ENCODE data around the gene LAGE3.
A peak's percentile ranks its signal among the peaks of the same experiment; 100 is the strongest.

Gene LAGE3

DNA sequence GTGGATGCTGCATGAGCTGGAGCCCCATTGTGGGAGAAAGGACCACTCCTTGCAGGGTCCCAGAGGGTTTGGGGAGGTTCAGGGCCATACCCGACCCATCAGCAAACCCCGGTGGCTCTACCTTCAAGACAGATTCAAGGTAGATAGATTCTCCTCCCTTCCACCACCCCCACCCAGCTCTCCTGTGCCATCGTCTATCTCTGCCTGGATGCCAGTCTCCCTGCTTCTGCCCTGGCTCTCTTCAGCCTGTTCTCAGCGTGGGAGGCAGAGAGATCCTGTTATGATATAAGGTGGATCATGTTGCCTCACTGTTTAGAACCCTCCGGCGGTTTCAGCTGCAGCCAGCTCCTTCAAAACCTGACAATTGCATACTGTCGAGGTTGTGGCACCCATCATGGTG is 5.4 kb downstream of the LAGE3 start:
- DNase-seq: no peak

- DNase-seq: no peak
These were observed 6.1 kb downstream of the LAGE3 start for GRCh38 chrX:154472685-154473632.

- no peak for DNase-seq
These were observed 7.0 kb downstream of the LAGE3 start for GRCh38 chrX:154471839-154472684.

DNA sequence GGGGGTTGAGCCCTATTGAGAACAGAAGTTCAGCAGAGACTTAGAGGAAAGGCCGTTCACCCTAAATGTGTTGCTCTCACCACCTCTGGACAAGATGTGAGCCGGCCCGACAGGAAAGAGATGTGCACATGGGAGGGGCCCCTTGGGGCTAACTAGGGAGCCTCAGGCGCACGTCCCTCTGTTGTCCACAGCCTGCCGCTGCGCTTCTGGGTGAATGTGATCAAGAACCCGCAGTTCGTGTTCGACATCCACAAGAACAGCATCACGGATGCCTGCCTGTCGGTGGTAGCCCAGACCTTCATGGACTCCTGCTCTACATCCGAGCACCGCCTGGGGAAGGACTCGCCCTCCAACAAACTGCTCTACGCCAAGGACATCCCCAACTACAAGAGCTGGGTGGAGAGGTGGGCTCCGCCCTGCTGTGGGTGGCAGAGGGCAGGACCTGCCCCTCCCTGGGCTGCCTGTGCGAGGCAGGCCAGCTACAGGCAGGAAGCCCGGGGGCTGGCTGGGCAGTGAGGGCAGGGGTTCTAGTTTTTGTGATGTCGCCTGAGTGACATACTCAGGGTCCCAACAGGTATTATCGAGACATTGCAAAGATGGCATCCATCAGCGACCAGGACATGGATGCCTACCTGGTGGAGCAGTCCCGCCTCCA is 8.0 kb downstream of the LAGE3 start:
- no peak for DNase-seq

DNA sequence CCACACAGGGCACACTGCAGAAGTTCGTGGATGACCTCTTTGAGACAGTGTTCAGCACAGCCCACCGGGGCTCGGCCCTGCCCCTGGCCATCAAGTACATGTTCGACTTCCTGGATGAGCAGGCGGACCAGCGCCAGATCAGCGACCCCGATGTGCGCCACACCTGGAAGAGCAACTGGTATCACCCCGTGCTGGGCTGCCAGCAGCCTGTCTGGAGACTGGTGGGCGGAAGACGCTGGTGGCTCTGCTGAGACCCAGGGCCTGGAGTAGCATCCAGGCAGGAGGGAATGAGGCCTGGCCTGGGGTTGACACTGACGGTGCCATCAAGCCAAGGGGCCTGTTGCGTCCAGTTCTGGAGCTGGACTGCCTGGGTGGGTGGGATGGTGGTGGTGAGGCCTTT is 8.6 kb downstream of the LAGE3 start:
- no peak for DNase-seq

GRCh38 chrX:154469880-154470279 is 9.2 kb downstream of the LAGE3 start:
- no peak for DNase-seq

GRCh38 chrX:154469114-154469513 is 10.0 kb downstream of the LAGE3 start:
- DNase-seq: no peak

DNA sequence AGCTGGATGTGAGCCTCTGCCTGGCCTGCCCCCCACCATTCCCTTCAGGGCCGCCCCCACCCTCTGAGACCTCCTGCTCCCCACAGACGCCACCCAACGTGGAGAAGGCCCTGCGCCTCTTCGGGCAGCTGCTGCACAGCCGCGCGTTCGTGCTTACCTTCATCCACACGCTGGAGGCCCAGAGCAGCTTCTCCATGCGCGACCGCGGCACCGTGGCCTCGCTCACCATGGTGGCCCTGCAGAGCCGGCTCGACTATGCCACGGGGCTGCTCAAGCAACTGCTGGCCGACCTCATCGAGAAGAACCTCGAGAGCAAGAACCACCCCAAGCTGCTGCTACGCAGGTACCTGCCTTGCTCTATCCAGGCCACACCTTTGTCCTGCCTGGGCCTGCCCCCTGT is 10.9 kb downstream of the LAGE3 start:
- DNase-seq: no peak

DNA sequence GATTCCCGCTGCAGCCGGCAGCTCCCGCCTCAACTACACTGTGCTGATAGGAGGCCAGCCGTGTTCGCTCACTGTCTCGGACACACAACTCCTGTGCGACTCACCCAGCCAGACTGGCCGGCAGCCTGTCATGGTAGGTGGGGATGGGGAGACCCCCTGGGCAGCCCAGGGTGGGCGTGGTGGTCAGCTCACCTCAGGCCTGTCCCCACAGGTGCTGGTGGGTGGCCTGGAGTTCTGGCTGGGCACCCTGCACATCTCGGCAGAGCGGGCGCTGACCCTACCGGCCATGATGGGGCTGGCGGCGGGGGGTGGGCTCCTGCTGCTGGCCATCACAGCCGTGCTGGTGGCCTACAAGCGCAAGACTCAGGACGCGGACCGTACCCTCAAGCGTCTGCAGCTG is 11.5 kb downstream of the LAGE3 start:
- DNase-seq: no peak

- DNase-seq: no peak
These were observed 12.2 kb downstream of the LAGE3 start for GRCh38 chrX:154466907-154467306.

GRCh38 chrX:154466036-154466435 is 13.0 kb downstream of the LAGE3 start:
- no peak for DNase-seq

- DNase-seq: no peak
These were observed 13.5 kb downstream of the LAGE3 start for GRCh38 chrX:154465601-154466000.

GRCh38 chrX:154464806-154465365 is 14.2 kb downstream of the LAGE3 start:
- DNase-seq: no peak

DNA sequence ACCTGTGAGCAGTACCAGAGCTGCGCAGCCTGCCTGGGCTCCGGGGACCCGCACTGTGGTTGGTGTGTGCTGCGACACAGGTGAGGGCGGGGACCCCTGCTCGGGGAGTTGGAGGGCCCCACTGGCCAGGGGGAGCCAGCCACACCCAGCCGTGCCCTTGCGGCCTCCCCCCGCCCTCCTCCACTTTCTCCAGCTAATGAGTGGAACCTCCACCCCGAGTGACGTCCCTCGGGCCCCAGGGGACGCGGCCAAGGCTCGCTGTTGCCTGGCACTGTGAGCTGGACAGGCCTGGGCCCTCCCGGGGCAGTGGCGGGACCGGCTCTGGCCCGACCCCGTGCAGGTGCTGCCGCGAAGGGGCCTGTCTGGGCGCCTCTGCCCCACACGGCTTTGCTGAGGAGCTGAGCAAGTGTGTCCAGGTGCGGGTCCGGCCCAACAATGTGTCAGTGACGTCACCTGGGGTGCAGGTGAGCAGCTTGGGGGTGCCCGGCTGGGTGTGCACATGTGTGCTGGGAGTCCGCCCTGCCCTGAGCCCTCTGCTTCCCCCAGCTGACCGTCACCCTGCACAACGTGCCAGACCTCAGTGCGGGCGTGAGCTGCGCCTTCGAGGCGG is 15.4 kb downstream of the LAGE3 start:
- no peak for DNase-seq

- no peak for DNase-seq
These were observed 16.7 kb downstream of the LAGE3 start for GRCh38 chrX:154462396-154462795.

GRCh38 chrX:154460326-154460725 is 18.8 kb downstream of the LAGE3 start:
- no peak for DNase-seq

GRCh38 chrX:154459832-154460231 is 19.2 kb downstream of the LAGE3 start:
- DNase-seq: no peak

DNA sequence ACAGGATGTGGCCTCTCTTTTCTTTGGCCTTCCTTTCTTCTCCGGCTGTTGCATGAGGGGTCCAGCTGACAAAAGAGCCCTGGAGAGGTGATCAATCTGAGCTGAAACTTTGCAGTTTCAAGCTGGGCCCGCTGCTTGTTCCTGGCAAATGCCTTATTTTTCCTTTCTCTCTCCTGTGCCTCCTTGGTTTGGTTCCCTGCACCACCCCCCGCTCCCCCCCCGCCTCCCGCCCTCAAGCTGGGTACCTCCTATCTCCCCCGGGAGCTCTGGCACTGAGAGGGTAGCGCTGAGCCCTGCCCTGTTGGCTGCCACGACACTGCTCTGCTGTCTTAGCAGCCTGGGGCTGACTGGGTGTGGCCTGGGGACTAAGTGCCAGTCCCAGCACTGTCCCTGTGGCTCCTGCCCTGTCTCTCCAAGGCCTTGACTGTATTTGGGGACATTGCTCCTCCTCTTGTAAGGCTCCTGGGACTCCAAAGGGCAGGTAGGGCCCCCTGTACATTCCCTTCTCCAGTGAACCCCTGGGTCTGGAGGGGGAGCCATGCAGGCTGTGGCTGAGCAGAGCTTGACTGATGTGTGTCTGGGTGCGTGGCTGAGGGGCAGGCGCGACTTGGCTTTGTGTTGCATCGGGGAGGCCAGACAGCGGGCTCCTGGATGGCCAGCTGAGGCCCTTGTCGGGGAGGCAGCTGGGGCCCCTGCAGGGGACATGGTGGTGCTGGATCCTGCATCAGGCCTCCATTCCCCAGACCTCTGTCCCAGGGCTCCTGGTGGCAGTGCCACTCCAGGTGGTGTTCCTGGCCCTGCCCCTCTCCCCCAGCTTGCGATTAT is 19.9 kb downstream of the LAGE3 start:
- DNase-seq: no peak

- DNase-seq: peak in 1 of 2 donors; percentile 31
These were observed 20.7 kb downstream of the LAGE3 start, which contains the start of gene PLXNA3 for GRCh38 chrX:154458116-154458953. Gene PLXNA3 (plus strand): TSS chrX:154458281. CDS start chrX:154460184, 1,903 bp downstream.

GRCh38 chrX:154457491-154458115 is 21.5 kb downstream of the LAGE3 start:
- DNase-seq: peak; percentile 8 to 12

Measured in inflammatory macrophage treated with lipopolysaccharide for 1 hour (primary cell).